Spleen (tissue), 7 donors: ENCODE results near the gene LMOD1.

ENCODE experiments used
- CTCF ChIP-seq, 11 experiments: fragments of 200-600 bp in 7 of 11; fragments of 450-650 bp in 4 of 11; sonication (generic) in 4 of 11; IDR thresholded peaks in 8 of 11; conservative IDR thresholded peaks in 3 of 11; 1 replicate in 7 of 11; 2 replicates in 4 of 11; pipeline versions ENCODE4 v1.4.0 to v1.8.0; 2016 to 2021; ENCODE audit warnings: antibody characterized with exemption in 11 of 11, inconsistent platforms in 4 of 11, mild to moderate bottlenecking in 1 of 11
- POLR2A ChIP-seq, 3 donors: fragments of 450-650 bp; IDR thresholded peaks; one replicate each; pipeline ENCODE4 v1.5.1; 2017; ENCODE audit warnings: antibody characterized with exemption in 3 of 3, mild to moderate bottlenecking in 1 of 3
- POLR2AphosphoS5 ChIP-seq, 3 donors: sonication (generic); formaldehyde crosslinking; IDR thresholded peaks; one replicate each; pipeline ENCODE4 v1.5.1; 2017; ENCODE audit warnings: antibody characterized with exemption in 3 of 3
- donor health status: DM: no; HTN: no; CAD: no; lungs with moderate emphysema.
- donor health status: DM: no; HTN: no; CAD: no.
- donor health status: DM: no; HTN: no; CAD: no.

- TF ChIP-seq CTCF (IDR thresholded peaks at IDR 0.05 in 8 of 11, conservative IDR thresholded peaks at IDR 0.05 in 3 of 11) (no peak), POLR2AphosphoS5 (IDR thresholded peaks at IDR 0.05) (no peak), POLR2A (IDR thresholded peaks at IDR 0.05) (no peak)
These were observed 8.6 kb downstream of the LMOD1 start for GRCh38 chr1:201937624-201938213.
